Measurements from ENCODE around the gene ADARB1. TPM values are rescaled to one million over a fixed set of nuclear protein-coding genes. Genes with fewer than 3 reads are reported as not detected.

ADARB1 gene
- total and polyA plus RNA-seq, 12 donors = 7.2 to 21.6 (median 16.1) TPM

- H3K4me1 ChIP-seq (replicated peaks in 1 of 2) = peaks cover 0 to 16% of the 10 kb centered on the region in 2 donors
These were observed 1.3 kb downstream of the ADARB1 start for GRCh38 chr21:45075596-45076244.

GRCh38 chr21:45076245-45076711, 1.9 kb downstream of the ADARB1 start:
- 73 to 80% (median 78%) methylated on average over 8 of the region's 8 CpGs for WGBS, 4 donors
- DNase-seq = no peak
- H3K27ac ChIP-seq = no peak overlapping the region
- H3K36me3 ChIP-seq (replicated peaks in 1 of 2) = no peaks in the 10 kb centered on the region
- H3K9me3 ChIP-seq (replicated peaks in 1 of 3) = no peaks in the 10 kb centered on the region
- intact Hi-C loops (cut with DNase I) = loop anchor here in 1 of 2 donors (10.0 kb wide), 1 partner anchor 61 kb away; no protein-coding TSS in a partner anchor
- no peaks in the 10 kb centered on the region for H3K27me3 ChIP-seq
- peak overlapping the region in 1 of 4 donors; percentile 94 for H3K4me3 ChIP-seq
- no peak for TF ChIP-seq POLR2A (IDR thresholded peaks at IDR 0.05)
- TF ChIP-seq, protein P1, sequence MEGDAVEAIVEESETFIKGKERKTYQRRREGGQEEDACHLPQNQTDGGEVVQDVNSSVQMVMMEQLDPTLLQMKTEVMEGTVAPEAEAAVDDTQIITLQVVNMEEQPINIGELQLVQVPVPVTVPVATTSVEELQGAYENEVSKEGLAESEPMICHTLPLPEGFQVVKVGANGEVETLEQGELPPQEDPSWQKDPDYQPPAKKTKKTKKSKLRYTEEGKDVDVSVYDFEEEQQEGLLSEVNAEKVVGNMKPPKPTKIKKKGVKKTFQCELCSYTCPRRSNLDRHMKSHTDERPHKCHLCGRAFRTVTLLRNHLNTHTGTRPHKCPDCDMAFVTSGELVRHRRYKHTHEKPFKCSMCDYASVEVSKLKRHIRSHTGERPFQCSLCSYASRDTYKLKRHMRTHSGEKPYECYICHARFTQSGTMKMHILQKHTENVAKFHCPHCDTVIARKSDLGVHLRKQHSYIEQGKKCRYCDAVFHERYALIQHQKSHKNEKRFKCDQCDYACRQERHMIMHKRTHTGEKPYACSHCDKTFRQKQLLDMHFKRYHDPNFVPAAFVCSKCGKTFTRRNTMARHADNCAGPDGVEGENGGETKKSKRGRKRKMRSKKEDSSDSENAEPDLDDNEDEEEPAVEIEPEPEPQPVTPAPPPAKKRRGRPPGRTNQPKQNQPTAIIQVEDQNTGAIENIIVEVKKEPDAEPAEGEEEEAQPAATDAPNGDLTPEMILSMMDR (IDR thresholded peaks at IDR 0.05) = no peak
- H3K4me1 ChIP-seq (replicated peaks in 1 of 2) = peaks cover 0 to 16% of the 10 kb centered on the region in 2 donors

More at GRCh38 chr21:45075596-45076244, 1.3 kb downstream of the ADARB1 start:
- DNase-seq = no peak
- H3K9me3 ChIP-seq (replicated peaks in 1 of 3) = no peaks in the 10 kb centered on the region
- H3K27ac ChIP-seq = peak overlapping the region in 1 of 5 donors; percentile 92
- no peaks in the 10 kb centered on the region for H3K36me3 ChIP-seq (replicated peaks in 1 of 2)
- intact Hi-C loops (cut with DNase I) = loop anchor here in 1 of 2 donors (10.0 kb wide), 1 partner anchor 61 kb away; no protein-coding TSS in a partner anchor
- H3K4me3 ChIP-seq = peak overlapping the region in 3 of 4 donors; percentile 34 to 94 (median 40)
- WGBS, 4 donors = 46 to 51% (median 49%) methylated on average over 18 of the region's 18 CpGs
- TF ChIP-seq, protein P1 (IDR thresholded peaks at IDR 0.05) = no peak
- no peak for TF ChIP-seq POLR2A (IDR thresholded peaks at IDR 0.05)
- no peaks in the 10 kb centered on the region for H3K27me3 ChIP-seq

GRCh38 chr21:45078371-45078770, 4.0 kb downstream of the ADARB1 start:
- H3K36me3 ChIP-seq (replicated peaks in 1 of 2) = no peaks in the 10 kb centered on the region
- peaks cover 0 to 12% of the 10 kb centered on the region in 2 donors for H3K4me1 ChIP-seq (replicated peaks in 1 of 2)
- intact Hi-C loops (cut with DNase I) = loop anchor here in 1 of 2 donors (10.0 kb wide), 1 partner anchor 64 kb away; no protein-coding TSS in a partner anchor
- whole genome bisulfite sequencing, 4 donors = 67 to 89% (median 73%) methylated on average over 5 of the region's 5 CpGs
- no peaks in the 10 kb centered on the region for H3K27me3 ChIP-seq
- DNase-seq = no peak
- TF ChIP-seq, protein P1 (IDR thresholded peaks at IDR 0.05) = no peak
- no peak for TF ChIP-seq POLR2A (IDR thresholded peaks at IDR 0.05)
- H3K27ac ChIP-seq = no peak overlapping the region
- no peak overlapping the region for H3K4me3 ChIP-seq
- H3K9me3 ChIP-seq (replicated peaks in 1 of 3) = no peaks in the 10 kb centered on the region

DNA sequence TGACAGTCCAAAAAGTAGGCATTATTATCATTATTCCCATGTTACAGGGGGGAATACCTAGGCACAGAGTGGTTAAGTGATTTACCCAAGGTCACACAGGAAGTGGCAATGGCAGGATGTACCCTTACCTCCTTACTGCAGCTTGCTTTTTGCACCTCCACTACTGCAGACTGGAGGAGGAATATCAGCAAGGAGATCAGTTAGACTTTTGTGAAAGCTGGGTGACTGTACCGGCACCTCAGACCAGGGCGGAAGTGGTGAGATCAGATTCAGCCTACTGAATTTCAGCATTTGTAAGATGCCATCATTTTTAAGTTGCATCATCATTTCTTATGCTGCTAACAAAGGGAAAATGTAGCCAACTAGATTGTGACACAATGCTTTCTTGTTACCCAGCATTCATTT, 4.5 kb downstream of the ADARB1 start:
- intact Hi-C loops (cut with DNase I) = loop anchor here in 1 of 2 donors (10.0 kb wide), 1 partner anchor 64 kb away; no protein-coding TSS in a partner anchor
- no peak for TF ChIP-seq POLR2A (IDR thresholded peaks at IDR 0.05)
- no peak overlapping the region for H3K27ac ChIP-seq
- WGBS, 4 donors = 77 to 100% (median 85%) methylated on average over 2 of the region's 2 CpGs
- no peak overlapping the region for H3K4me3 ChIP-seq
- H3K27me3 ChIP-seq = no peaks in the 10 kb centered on the region
- H3K36me3 ChIP-seq (replicated peaks in 1 of 2) = no peaks in the 10 kb centered on the region
- no peaks in the 10 kb centered on the region for H3K9me3 ChIP-seq (replicated peaks in 1 of 3)
- DNase-seq = peak in 1 of 7 donors; percentile 21
- H3K4me1 ChIP-seq (replicated peaks in 1 of 2) = peaks cover 0 to 9% of the 10 kb centered on the region in 2 donors
